Activated naive CD4-positive, alpha-beta T cell treated with anti-CD3 and anti-CD28 coated beads, Interleukin-2, amount 50 U/mL, for 24 hours (primary cell): ENCODE results near the gene SIMC1.

ENCODE experiments used
- H3K27ac Mint-ChIP-seq: one replicate; pipeline ENCODE4 v1.8.0; 2021; ENCODE audit warnings: mild to moderate bottlenecking, mixed read lengths
- H3K27me3 Mint-ChIP-seq: one replicate; pipeline ENCODE4 v1.8.0; 2021; ENCODE audit warnings: mixed read lengths
- H3K36me3 Mint-ChIP-seq: one replicate; pipeline ENCODE4 v1.8.0; 2021; ENCODE audit warnings: mixed read lengths
- H3K4me1 Mint-ChIP-seq: one replicate; pipeline ENCODE4 v1.8.0; 2021; ENCODE audit warnings: mixed read lengths
- H3K4me3 Mint-ChIP-seq: one replicate; pipeline ENCODE4 v1.8.0; 2021; ENCODE audit warnings: mild to moderate bottlenecking, mixed read lengths
- H3K9me3 Mint-ChIP-seq: one replicate; pipeline ENCODE4 v1.8.0; 2021; ENCODE audit warnings: mixed read lengths

SIMC1 gene

DNA sequence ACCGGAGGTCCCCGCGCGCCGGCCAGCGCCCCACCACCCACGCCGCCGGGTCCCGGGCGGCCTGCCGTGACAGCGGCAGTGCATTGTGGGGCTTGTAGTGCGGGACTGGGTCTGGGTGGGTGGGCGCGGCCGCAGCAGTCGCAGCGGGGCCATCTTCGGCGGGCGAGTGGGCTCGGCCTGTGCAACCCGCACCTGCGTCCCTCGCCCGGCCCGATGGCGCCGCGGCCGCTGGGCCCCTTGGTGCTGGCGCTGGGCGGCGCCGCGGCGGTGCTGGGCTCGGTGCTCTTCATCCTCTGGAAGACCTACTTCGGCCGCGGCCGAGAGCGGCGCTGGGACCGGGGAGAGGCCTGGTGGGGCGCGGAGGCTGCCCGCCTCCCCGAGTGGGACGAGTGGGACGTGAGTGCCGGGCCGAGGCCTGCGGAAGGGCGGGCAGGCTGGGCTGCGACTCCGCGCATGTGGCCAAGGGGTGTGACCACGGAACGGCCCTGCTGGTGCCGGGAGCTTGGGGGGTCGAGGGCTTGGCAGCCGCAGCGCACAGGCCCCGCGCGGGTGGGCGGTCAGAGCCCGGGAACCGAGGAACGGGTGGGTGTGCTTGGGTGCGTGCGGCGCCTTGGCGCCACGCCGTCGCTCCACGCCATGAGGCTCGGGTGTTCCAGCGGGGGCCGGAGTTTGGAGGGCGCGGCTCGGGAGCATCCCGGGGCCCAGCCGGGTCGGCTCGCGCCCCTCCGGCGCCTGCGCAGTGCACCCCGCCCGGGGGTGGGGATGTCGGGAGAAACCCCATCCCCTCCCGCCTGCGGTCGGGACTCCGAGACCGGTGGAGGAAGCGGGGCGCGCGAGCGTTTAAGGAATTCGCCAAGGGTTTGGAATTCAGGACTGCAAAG lies 127.4 kb downstream of the SIMC1 start, which contains the start of gene ARL10:
Gene ARL10, plus strand, starts transcription at position 137 of the 881 bp plus-strand sequence. Its CDS starts 77 bp downstream, at position 214.
- Mint-ChIP-seq H3K4me3 (peak within 1 kb of the TSS; percentile 77), H3K27me3 (no peaks in the 10 kb centered on the region)

DNA sequence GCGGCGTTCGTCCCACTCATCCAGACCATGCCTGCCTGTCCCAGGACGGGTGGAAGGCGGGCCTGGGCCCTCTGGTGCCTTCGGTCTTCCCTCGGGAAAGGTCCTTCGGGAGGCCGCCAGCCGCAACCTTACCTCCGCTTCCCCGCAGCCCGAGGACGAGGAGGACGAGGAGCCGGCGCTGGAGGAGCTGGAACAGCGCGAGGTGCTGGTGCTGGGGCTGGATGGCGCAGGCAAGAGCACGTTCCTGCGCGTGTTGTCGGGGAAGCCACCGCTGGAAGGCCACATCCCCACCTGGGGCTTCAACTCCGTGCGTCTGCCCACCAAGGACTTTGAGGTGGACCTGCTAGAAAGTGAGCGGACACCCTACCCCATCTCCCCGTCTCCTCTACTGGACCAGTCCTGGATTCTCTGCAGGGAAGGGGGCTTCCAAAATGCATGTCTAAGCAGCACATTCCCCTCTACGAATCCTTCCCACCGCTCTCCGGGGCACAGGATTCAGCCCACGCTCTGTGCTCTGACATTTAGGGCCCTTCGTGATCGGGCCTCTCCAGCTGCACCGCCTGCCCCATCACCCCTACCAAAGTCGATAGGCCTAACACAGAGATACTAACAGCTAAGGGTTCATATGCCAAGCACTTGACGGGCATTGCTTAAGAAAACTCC lies 128.1 kb downstream of the SIMC1 start:
- Mint-ChIP-seq H3K36me3 (peaks cover 9% of the 10 kb centered on the region), H3K27ac (peak overlapping the region; percentile 79), H3K4me3 (peak overlapping the region; percentile 84)

More for the DNA sequence above, 127.4 kb downstream of the SIMC1 start, which contains the start of gene ARL10:
- H3K36me3 Mint-ChIP-seq, result peaks cover 9% of the 10 kb centered on the region
- peak within 1 kb of the TSS; percentile 35 for H3K27ac Mint-ChIP-seq
- no peaks in the 10 kb centered on the region for H3K9me3 Mint-ChIP-seq
- peaks cover 25% of the 10 kb centered on the region for H3K4me1 Mint-ChIP-seq

DNA sequence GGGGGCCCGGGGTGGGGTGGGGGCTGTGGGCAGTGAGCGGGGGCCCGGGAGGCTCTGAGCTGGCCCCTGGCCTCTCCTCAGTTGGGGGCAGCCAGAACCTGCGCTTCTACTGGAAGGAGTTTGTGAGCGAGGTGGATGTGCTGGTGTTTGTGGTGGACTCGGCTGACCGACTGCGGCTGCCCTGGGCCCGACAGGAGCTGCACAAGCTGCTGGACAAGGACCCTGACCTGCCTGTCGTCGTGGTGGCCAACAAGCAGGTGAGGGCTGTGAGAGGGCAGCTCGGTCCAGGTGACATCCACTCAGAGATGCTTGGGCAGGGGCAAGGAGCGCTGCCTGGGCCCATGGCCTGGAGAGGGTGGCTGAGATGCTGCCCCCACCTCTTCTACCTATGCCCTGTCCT lies 130.5 kb downstream of the SIMC1 start:
- Mint-ChIP-seq H3K36me3 (peaks cover 9% of the 10 kb centered on the region), H3K4me1 (peaks cover 11% of the 10 kb centered on the region), H3K27me3 (no peaks in the 10 kb centered on the region), H3K9me3 (no peaks in the 10 kb centered on the region), H3K27ac (no peak overlapping the region), H3K4me3 (no peak overlapping the region)

More for the DNA sequence above, 128.1 kb downstream of the SIMC1 start:
- Mint-ChIP-seq H3K9me3 (no peaks in the 10 kb centered on the region), H3K27me3 (no peaks in the 10 kb centered on the region), H3K4me1 (peaks cover 25% of the 10 kb centered on the region)

DNA sequence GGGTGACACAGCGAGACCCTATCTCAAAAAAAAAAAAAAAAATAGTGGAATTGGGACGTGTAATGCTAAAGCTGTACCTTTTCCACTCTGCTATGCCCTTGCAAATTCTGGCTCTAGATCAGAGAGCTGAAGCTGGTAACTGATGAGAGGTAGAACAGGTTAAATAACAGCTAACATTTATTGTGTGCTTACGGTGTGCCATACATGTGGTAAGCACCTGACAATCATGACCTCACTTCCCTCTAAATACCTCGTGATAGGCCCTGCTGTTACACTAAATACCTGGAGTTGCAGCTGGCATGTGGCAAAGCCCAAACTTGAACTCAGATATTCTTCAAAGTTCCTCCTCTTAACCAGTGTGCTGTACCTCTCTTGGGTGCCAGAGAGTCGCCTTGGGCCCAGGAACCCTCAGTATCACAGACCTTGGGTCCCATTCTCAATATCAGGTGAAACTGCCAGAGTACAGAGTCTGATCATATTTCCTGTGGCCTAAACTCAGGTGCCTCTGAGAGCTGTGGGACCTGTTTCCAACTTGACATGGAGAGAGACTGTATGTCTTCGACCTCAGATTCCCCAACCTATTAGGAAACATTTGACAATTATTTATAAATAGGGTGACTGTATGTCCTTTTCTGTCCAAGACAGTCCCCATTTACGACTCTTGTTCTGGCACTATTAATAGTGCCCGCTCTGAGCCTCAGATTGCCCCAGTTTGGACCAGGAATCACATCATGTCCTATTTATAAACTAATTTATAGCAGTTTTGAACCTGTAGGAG lies 131.9 kb downstream of the SIMC1 start:
- Mint-ChIP-seq H3K4me3 (no peak overlapping the region), H3K4me1 (peaks cover 11% of the 10 kb centered on the region), H3K9me3 (no peaks in the 10 kb centered on the region), H3K27ac (no peak overlapping the region), H3K27me3 (no peaks in the 10 kb centered on the region), H3K36me3 (peaks cover 9% of the 10 kb centered on the region)

DNA sequence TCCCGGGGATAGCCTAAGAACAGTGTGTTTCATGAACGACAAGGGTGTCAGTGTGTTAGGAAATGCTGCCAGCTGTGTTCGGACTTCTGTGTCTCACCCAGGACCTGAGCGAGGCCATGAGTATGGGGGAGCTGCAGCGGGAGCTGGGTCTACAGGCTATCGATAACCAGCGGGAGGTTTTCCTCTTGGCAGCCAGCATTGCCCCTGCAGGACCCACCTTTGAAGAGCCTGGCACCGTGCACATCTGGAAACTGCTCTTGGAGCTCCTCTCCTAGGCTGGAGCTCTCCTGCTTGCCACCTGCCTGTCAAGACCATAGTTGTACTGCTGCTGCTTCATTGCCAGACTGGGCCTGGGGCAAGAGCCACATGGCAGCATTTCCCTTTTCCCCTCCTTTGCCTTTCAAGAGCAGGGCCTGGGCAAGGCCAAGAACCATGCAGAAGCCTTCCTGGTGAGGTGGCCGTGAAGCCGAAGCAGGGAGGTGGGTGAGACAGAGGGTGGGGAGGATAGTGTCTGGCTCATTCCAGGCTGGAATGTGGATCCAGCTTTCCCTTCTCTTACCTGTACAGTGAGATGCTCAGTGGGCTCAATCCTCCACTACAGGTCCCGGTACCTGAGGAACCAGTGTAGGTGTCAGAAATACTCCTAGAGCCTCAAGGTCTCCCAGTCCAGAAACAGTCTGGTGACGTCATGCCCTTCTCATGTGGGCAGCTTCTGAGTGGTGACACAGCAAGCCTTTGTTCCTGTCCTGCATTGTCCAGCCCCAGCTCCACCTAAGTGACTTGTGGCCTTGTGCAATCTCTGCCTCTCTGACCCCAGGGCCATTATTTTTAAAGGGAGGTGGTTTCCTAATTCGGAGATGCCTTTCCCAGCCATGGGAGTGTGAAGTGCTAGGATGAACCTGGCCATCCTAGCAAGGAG lies 133.7 kb downstream of the SIMC1 start:
- Mint-ChIP-seq H3K36me3 (peaks cover 9% of the 10 kb centered on the region), H3K9me3 (no peaks in the 10 kb centered on the region)

DNA sequence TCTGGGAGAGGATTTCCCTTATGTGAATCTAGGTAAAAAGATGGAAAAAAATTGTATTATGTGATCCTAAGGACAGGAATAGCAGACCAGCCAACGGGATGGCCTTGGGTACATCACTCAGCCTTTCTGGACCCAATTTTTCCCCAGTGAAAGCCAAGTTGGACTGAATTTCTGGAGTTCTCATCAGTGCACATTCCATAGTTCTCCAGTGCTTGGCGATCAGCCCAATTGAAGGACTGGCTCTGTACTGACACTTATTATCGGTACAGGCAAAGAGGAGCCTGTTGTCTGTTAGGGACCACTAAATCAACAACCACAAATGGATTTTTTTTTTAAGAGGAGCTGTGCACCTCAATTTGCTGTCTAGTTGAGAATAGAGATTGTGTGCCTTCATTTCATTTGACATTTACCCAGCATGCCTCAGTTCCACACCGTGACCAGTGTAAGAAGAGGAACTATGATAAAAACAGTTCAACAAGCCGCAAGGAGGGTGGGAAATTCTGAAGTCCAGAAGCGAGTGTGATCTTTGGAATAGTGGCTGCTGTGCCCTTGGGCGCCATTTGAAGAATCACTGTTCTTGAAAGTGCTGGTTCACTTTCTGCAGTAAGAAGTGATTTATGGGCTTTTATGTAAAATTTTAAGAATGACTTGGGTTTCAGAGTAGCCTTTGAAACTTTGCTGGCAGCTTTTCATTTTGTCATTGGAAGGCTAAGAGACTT lies 135.0 kb downstream of the SIMC1 start:
- peaks cover 1% of the 10 kb centered on the region for H3K36me3 Mint-ChIP-seq
- no peaks in the 10 kb centered on the region for H3K27me3 Mint-ChIP-seq
- H3K4me1 Mint-ChIP-seq, result no peaks in the 10 kb centered on the region
- no peak overlapping the region for H3K4me3 Mint-ChIP-seq
- H3K27ac Mint-ChIP-seq, result no peak overlapping the region
- no peaks in the 10 kb centered on the region for H3K9me3 Mint-ChIP-seq

More for the DNA sequence above, 133.7 kb downstream of the SIMC1 start:
- no peak overlapping the region for H3K27ac Mint-ChIP-seq
- peaks cover 7% of the 10 kb centered on the region for H3K4me1 Mint-ChIP-seq
- no peak overlapping the region for H3K4me3 Mint-ChIP-seq
- H3K27me3 Mint-ChIP-seq, result no peaks in the 10 kb centered on the region

DNA sequence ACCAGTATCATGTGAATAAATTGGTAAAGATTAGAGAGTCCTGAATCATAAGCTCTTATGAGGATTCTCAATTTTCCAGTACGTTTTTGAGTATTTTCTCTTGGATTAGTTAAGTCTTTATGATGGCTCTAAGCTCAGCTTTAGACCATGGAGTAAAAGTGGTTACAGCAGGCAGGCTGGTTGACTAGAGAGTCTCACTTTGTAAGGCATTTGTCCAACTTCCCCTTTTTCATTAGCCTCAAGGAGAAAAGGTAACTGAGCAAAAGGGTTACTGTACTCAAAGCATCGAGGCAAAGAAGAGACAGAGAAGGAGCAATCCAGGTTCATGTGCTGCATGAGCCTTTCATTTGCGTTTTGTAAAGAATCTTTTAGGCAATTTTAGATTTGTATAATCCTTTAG lies 141.7 kb downstream of the SIMC1 start:
- Mint-ChIP-seq H3K4me3 (no peak overlapping the region), H3K36me3 (peaks cover 4% of the 10 kb centered on the region), H3K27ac (no peak overlapping the region), H3K9me3 (no peaks in the 10 kb centered on the region), H3K4me1 (peaks cover 9% of the 10 kb centered on the region), H3K27me3 (no peaks in the 10 kb centered on the region)

DNA sequence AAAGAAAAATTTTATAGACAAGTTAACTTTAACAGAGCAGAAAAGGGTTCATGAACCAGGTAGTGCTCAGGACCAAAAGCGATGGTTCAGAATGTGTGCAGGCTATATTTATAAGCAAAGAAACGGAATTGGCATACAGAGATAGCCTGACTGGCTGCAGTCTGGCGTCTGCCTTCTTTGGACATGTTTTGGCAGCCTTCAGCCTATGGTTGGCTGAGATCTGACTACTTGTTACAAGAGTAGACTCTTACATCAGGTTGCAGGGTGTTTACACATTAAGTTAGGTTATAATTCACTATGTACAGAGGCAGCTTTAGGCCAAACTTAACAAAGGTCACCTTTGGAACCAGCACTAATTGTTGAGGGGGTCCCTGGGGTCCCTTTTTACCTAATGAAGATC lies 143.2 kb downstream of the SIMC1 start:
- Mint-ChIP-seq H3K4me1 (peaks cover 23% of the 10 kb centered on the region), H3K36me3 (peaks cover 13% of the 10 kb centered on the region), H3K9me3 (no peaks in the 10 kb centered on the region), H3K27ac (no peak overlapping the region), H3K4me3 (no peak overlapping the region), H3K27me3 (no peaks in the 10 kb centered on the region)

DNA sequence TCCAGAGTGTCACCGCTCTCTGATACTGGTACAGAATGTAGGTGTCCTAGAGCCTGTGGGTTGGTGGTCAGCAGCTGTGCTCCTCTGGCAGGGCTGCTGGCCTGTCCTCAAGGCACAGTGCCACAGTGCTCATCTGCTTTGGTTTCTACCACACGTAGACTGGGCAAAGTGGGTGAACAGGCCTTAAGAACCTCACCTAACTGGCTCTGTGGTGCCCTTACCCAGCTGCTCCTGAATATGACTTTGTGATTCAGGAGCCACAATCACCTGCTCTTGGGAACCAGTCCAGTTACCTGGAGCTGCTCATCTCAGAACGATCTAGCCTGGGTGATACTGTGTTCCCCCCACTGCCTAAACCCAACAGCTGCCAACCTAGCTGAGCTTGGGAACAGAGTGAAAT lies 143.8 kb downstream of the SIMC1 start:
- peaks cover 18% of the 10 kb centered on the region for H3K36me3 Mint-ChIP-seq
- no peaks in the 10 kb centered on the region for H3K27me3 Mint-ChIP-seq
- no peak overlapping the region for H3K4me3 Mint-ChIP-seq
- H3K9me3 Mint-ChIP-seq, result no peaks in the 10 kb centered on the region
- H3K4me1 Mint-ChIP-seq, result peaks cover 28% of the 10 kb centered on the region
- no peak overlapping the region for H3K27ac Mint-ChIP-seq

DNA sequence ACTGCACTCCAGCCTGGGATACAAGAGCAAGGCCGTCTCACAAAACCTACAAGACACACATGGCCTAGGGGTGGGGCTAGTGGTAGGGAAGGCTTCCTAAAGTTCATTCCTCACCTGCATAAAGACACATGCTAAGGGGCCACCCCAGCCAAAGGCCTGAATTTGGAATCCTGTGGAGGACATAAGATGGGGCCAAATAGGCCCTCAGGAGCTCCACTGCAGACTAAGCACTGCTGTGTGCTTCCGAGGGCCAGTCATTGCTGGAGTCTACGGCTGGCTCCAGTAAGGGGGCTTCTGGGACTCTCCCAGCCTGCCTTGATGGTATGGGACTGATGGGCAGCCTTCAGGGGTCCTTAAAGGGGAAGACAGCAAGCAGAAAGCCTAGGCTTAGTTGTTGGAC lies 144.5 kb downstream of the SIMC1 start:
- Mint-ChIP-seq H3K4me3 (no peak overlapping the region), H3K36me3 (peaks cover 26% of the 10 kb centered on the region), H3K4me1 (peaks cover 33% of the 10 kb centered on the region)

DNA sequence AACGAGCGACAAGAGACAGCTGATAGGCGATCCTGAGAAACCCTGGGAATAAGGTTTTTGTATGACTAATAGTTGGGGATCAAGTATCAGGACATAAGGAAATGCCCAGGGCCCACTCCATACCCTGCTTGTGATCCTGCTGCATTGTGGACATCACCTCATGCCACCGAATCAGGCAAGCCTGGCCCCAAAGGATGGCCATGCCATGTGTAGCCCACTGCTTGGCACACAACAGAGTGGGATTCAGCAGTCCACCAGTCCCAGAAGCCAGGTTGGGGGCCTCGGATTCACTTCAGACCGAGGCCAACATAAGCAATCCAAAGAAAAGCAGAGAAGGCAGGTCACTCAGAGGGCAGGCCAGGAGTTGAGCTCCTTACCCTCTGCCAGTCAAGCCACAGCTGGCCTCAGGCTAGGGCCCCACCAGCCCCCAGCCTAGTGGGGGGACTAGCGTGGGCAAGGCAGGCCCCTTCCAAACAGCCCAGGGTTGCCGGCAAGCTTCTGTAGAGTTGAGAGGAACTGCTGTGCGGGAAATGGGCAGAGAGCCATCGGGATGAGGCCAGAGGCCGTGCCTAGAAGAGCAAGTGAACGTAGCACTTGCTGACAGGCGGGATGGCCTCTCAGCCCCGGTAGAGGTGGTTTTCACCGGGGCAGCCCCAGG lies 145.2 kb downstream of the SIMC1 start:
- Mint-ChIP-seq H3K27me3 (no peaks in the 10 kb centered on the region), H3K36me3 (peaks cover 30% of the 10 kb centered on the region), H3K27ac (no peak overlapping the region), H3K9me3 (no peaks in the 10 kb centered on the region), H3K4me3 (no peak overlapping the region), H3K4me1 (peaks cover 33% of the 10 kb centered on the region)

More for the DNA sequence above, 144.5 kb downstream of the SIMC1 start:
- no peaks in the 10 kb centered on the region for H3K27me3 Mint-ChIP-seq
- H3K27ac Mint-ChIP-seq, result no peak overlapping the region
- no peaks in the 10 kb centered on the region for H3K9me3 Mint-ChIP-seq

DNA sequence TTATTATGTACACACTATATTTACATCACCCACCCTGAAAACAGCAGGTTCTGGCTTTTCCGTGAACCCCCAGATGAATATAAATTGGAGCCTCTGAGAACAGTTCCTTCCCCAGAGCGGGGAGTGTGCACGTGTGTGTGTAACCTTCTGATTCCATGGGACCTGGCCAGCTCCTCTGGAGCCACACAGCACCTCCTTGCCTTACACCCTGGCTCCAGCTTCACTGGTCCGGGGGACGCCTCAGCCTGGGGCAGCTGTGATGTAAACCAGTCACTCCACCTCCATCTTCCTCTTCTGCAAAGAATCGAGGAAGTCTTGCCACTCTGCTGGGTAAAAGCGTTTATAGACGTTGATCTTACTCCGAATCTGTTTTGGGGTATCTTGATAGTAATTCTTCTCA lies 145.7 kb downstream of the SIMC1 start:
- Mint-ChIP-seq H3K4me1 (peaks cover 33% of the 10 kb centered on the region), H3K27ac (no peak overlapping the region), H3K36me3 (peaks cover 31% of the 10 kb centered on the region), H3K27me3 (no peaks in the 10 kb centered on the region), H3K9me3 (no peaks in the 10 kb centered on the region), H3K4me3 (no peak overlapping the region)

DNA sequence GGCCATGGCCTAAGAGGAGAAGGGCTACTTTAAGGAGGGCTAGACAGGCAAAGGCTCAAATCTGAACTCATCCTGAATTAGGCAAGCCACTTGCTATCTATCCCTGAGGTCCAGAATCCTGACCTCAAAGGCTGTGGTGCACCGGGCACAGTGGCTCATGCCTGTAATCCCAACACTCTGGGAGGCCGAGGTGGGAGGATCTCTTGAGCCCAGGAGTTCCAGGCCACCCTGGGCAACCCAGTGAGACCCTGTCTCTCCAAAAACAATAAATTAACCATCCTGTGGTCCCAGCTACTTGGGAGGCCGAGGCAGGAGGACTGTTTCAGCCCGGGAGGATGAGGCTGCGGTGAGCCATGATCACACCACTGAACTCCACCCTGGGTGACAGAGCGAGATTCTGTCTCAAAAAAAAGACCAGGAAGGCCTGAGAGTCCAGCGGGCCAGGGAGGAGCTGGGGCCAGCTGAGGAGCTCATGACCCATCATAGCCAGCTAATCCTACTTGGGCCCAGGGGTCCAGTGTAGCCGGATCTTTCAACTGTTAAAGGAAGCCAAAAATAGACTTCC lies 146.2 kb downstream of the SIMC1 start:
- Mint-ChIP-seq H3K9me3 (no peaks in the 10 kb centered on the region), H3K27me3 (no peaks in the 10 kb centered on the region), H3K36me3 (peaks cover 31% of the 10 kb centered on the region), H3K4me1 (peaks cover 34% of the 10 kb centered on the region), H3K27ac (no peak overlapping the region), H3K4me3 (no peak overlapping the region)
